Caco-2 (cell line): ENCODE measurements around the gene ACSBG1. TPM values are rescaled to one million over a fixed set of nuclear protein-coding genes. Genes with fewer than 3 reads are reported as not detected.

Experiments used
- BruUV-seq: library from RNA; stranded (reverse); fragments of 400-500 nt; replicated peaks from 2 replicates; lab custom pipeline; 2021; lab: Mats Ljungman, UMichigan
- CTCF ChIA-PET: fragments of 300-600 bp; sonication (Branson Sonifier 250); formaldehyde crosslinking; loops from one replicate; lab custom pipeline; 2022; ENCODE audit warnings: antibody characterized with exemption; lab: Charles Lee
- POLR2A ChIA-PET: fragments of 300-600 bp; sonication (Branson Sonifier 250); formaldehyde crosslinking; loops from one replicate; lab custom pipeline; 2022; ENCODE audit warnings: antibody characterized with exemption; lab: Charles Lee
- DNase-seq, 2 experiments: peaks; one replicate each; pipeline versions ENCODE4 v3.0.0 to v3.0.0-alpha.2; 2020 to 2022
- H3K27me3 ChIP-seq: replicated peaks from 2 replicates; pipeline ENCODE4 v1.6.0; 2011; ENCODE audit warnings: low read length; ENCODE audit not compliant: control insufficient read depth, insufficient read depth
- H3K36me3 ChIP-seq: 2 replicates; pipeline ENCODE4 v1.5.1; 2011; ENCODE audit warnings: low read length; ENCODE audit not compliant: control insufficient read depth, insufficient read depth
- H3K4me1 ChIP-seq: fragments of 250-450 bp; sonication (Bioruptor Pico); 2 replicates; pipeline ENCODE4 v1.5.1; 2020; ENCODE audit warnings: mild to moderate bottlenecking
- H3K4me3 ChIP-seq: 2 replicates; pipeline ENCODE4 v1.5.1; 2011; ENCODE audit warnings: low read depth, mild to moderate bottlenecking, control low read depth, low read length
- H3K9me3 ChIP-seq: fragments of 250-450 bp; sonication (Bioruptor Pico); 2 replicates; pipeline ENCODE4 v1.5.1; 2020; ENCODE audit warnings: mild to moderate bottlenecking, moderate library complexity
- H3K27ac Mint-ChIP-seq: one replicate; pipeline ENCODE4 v1.8.0; 2022; ENCODE audit warnings: mixed read lengths; ENCODE audit not compliant: unreplicated experiment
- H3K27me3 Mint-ChIP-seq: one replicate; pipeline ENCODE4 v1.8.0; 2022; ENCODE audit warnings: mixed read lengths; ENCODE audit not compliant: insufficient read depth, unreplicated experiment
- H3K36me3 Mint-ChIP-seq: one replicate; pipeline ENCODE4 v1.8.0; 2022; ENCODE audit warnings: mild to moderate bottlenecking, mixed read lengths; ENCODE audit not compliant: insufficient read depth, unreplicated experiment
- H3K4me1 Mint-ChIP-seq: one replicate; pipeline ENCODE4 v1.8.0; 2022; ENCODE audit warnings: low read depth, mixed read lengths; ENCODE audit not compliant: unreplicated experiment
- H3K4me3 Mint-ChIP-seq: one replicate; pipeline ENCODE4 v1.8.0; 2022; ENCODE audit warnings: mild to moderate bottlenecking, moderate library complexity, mixed read lengths; ENCODE audit not compliant: unreplicated experiment
- H3K9me3 Mint-ChIP-seq: one replicate; pipeline ENCODE4 v1.8.0; 2022; ENCODE audit warnings: mixed read lengths; ENCODE audit not compliant: unreplicated experiment
- intact Hi-C: fragments of 100-400 bp; cut with micrococcal nuclease; formaldehyde crosslinking; loops from one replicate; pipeline ENCODE4 v1.10.0; 2022; ENCODE audit not compliant: unreplicated experiment
- total RNA-seq: library from RNA; stranded (reverse); gene quantifications from 2 replicates; pipeline ENCODE4 v1.2.3, GENCODE V29; 2022
- TF ChIP-seq, protein P1 (sequence below), 2 experiments: fragments of 200-600 bp in 1 of 2; IDR thresholded peaks; 1 replicate in 1 of 2; 2 replicates in 1 of 2; pipeline versions ENCODE4 v1.5.1 to v1.8.0; 2011 to 2022; ENCODE audit warnings: antibody characterized with exemption in 1 of 2, control low read depth in 1 of 2, inconsistent platforms in 1 of 2, low read depth in 1 of 2, low read length in 1 of 2, mild to moderate bottlenecking in 1 of 2, moderate library complexity in 1 of 2; ENCODE audit not compliant: insufficient read depth in 1 of 2, severe bottlenecking in 1 of 2, unreplicated experiment in 1 of 2

ACSBG1 gene
- total RNA-seq, 1 experiment from 2014 or later: not detected

- Histone ChIP-seq H3K4me1 (peaks cover 8% of the 10 kb centered on the region; the same call in 1 of the 2 replicates), H3K4me3 (no peak overlapping the region), H3K27me3 (no peaks in the 10 kb centered on the region), H3K9me3 (no peaks in the 10 kb centered on the region), H3K36me3 (no peaks in the 10 kb centered on the region)
- Mint-ChIP-seq H3K4me1 (peaks cover 6% of the 10 kb centered on the region), H3K9me3 (no peaks in the 10 kb centered on the region), H3K36me3 (no peaks in the 10 kb centered on the region), H3K4me3 (no peak overlapping the region), H3K27ac (no peak overlapping the region), H3K27me3 (no peaks in the 10 kb centered on the region)
- no TSS peak for BruUV-seq
- ChIA-PET CTCF (interaction anchor here (0.7 to 4.3 kb wide), 3 partner anchors 66 to 177 kb away, joined by 3 to 21 read pairs (median 3); no protein-coding TSS in a partner anchor), POLR2A (no interaction called here)
- no peak for DNase-seq
- TF ChIP-seq, protein P1, sequence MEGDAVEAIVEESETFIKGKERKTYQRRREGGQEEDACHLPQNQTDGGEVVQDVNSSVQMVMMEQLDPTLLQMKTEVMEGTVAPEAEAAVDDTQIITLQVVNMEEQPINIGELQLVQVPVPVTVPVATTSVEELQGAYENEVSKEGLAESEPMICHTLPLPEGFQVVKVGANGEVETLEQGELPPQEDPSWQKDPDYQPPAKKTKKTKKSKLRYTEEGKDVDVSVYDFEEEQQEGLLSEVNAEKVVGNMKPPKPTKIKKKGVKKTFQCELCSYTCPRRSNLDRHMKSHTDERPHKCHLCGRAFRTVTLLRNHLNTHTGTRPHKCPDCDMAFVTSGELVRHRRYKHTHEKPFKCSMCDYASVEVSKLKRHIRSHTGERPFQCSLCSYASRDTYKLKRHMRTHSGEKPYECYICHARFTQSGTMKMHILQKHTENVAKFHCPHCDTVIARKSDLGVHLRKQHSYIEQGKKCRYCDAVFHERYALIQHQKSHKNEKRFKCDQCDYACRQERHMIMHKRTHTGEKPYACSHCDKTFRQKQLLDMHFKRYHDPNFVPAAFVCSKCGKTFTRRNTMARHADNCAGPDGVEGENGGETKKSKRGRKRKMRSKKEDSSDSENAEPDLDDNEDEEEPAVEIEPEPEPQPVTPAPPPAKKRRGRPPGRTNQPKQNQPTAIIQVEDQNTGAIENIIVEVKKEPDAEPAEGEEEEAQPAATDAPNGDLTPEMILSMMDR (IDR thresholded peaks at IDR 0.05; ENCODE audit: insufficient read depth in 1 of 2, low read depth in 1 of 2, low read length in 1 of 2, severe bottlenecking in 1 of 2, unreplicated experiment in 1 of 2): no peak
- intact Hi-C loops: loop anchor here (5.0 kb wide), 2 partner anchors 111 to 336 kb away; partner anchors contain the start of gene CIB2
Observed at GRCh38 chr15:78243058-78243457, 8.7 kb upstream of the ACSBG1 start.

DNA sequence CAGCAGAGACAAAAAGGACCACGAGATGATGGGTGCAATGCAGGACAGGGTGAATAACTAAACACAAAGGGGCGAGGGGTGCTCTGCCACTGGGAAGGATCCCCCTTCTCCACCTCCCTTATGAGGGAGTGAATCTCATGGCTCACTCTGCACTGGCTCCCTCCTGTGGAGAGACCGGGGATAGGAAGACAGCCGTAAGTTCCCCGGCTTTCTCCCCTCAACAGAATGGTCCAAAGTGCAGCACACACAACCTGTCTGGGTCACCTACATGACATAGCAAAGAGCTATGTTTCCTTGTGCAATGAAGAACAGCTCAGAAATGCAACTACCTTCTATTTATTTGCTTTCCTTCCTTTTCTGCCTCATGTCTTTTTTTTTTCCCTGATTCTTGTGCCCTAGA, 7.8 kb upstream of the ACSBG1 start:
- Histone ChIP-seq H3K36me3 (no peaks in the 10 kb centered on the region), H3K4me3 (no peak overlapping the region), H3K9me3 (no peaks in the 10 kb centered on the region), H3K4me1 (peaks cover 8% of the 10 kb centered on the region; the same call in 1 of the 2 replicates), H3K27me3 (no peaks in the 10 kb centered on the region)
- no peaks in the 10 kb centered on the region for H3K9me3 Mint-ChIP-seq
- TF ChIP-seq, protein P1 (IDR thresholded peaks at IDR 0.05; ENCODE audit: insufficient read depth in 1 of 2, low read depth in 1 of 2, low read length in 1 of 2, severe bottlenecking in 1 of 2, unreplicated experiment in 1 of 2): peak in 1 of 2 experiments; percentile 11
- DNase-seq: peak in 1 of 2 experiments; percentile 21
- no peaks in the 10 kb centered on the region for H3K27me3 Mint-ChIP-seq
- BruUV-seq: no TSS peak
- no peaks in the 10 kb centered on the region for H3K36me3 Mint-ChIP-seq
- ChIA-PET POLR2A (interaction anchor here (0.5 kb wide), 1 partner anchor 93 kb away, joined by 8 read pairs; the partner anchor contains the start of gene IDH3A), CTCF (interaction anchor here (0.6 to 4.3 kb wide), 10 partner anchors 18 to 283 kb away, joined by 3 to 21 read pairs (median 4); partner anchors contain the start of gene SKIC8)
- H3K27ac Mint-ChIP-seq: no peak overlapping the region
- no peak overlapping the region for H3K4me3 Mint-ChIP-seq
- intact Hi-C loops: loop anchor here (5.0 kb wide), 2 partner anchors 110 to 335 kb away; partner anchors contain the start of gene CIB2
- peaks cover 6% of the 10 kb centered on the region for H3K4me1 Mint-ChIP-seq

- H3K4me1 Mint-ChIP-seq: peaks cover 6% of the 10 kb centered on the region
- TF ChIP-seq, protein P1 (IDR thresholded peaks at IDR 0.05; ENCODE audit: insufficient read depth in 1 of 2, low read depth in 1 of 2, low read length in 1 of 2, severe bottlenecking in 1 of 2, unreplicated experiment in 1 of 2): peak; percentile 81 to 88
- no TSS peak for BruUV-seq
- H3K36me3 Mint-ChIP-seq: no peaks in the 10 kb centered on the region
- no peaks in the 10 kb centered on the region for H3K36me3 ChIP-seq
- H3K27ac Mint-ChIP-seq: no peak overlapping the region
- DNase-seq: peak; percentile 80 to 88
- ChIA-PET POLR2A (no interaction called here), CTCF (interaction anchor here (0.6 to 4.3 kb wide), 4 partner anchors 92 to 282 kb away, joined by 3 to 21 read pairs (median 8); partner anchors contain the start of gene IDH3A)
- H3K27me3 ChIP-seq: no peaks in the 10 kb centered on the region
- intact Hi-C loops: loop anchor here (1.0 to 5.0 kb wide), 6 partner anchors 46 to 334 kb away; partner anchors contain the start of gene CIB2
- no peak overlapping the region for H3K4me3 Mint-ChIP-seq
- no peaks in the 10 kb centered on the region for H3K9me3 Mint-ChIP-seq
- H3K4me1 ChIP-seq: peaks cover 8% of the 10 kb centered on the region; the same call in 1 of the 2 replicates
- no peaks in the 10 kb centered on the region for H3K9me3 ChIP-seq
- H3K4me3 ChIP-seq: no peak overlapping the region
- no peaks in the 10 kb centered on the region for H3K27me3 Mint-ChIP-seq
Observed at GRCh38 chr15:78241017-78241416, 6.7 kb upstream of the ACSBG1 start.
